Tibial nerve (tissue), 4 donors: ENCODE measurements around the gene DIPK2A. TPM values are rescaled to one million over a fixed set of nuclear protein-coding genes. Genes with fewer than 3 reads are reported as not detected.

ENCODE experiments used
- DNase-seq, 2 donors: peaks; one replicate each; pipeline ENCODE4 v3.0.0-alpha.2; 2019; ENCODE audit warnings: low spot score in 2 of 2
- H3K27ac ChIP-seq, 4 donors: fragments of 200-600 bp; sonication (generic) in 3 of 4; one replicate each; pipeline ENCODE4 v1.5.1; 2017 to 2019; ENCODE audit warnings: mild to moderate bottlenecking in 1 of 4
- H3K27me3 ChIP-seq, 2 donors: fragments of 200-600 bp; sonication (generic) in 1 of 2; one replicate each; pipeline versions ENCODE4 v1.5.1 to v1.6.0; 2017 to 2019
- H3K36me3 ChIP-seq, 3 donors: fragments of 200-600 bp; sonication (generic); one replicate each; pipeline ENCODE4 v1.5.1; 2018 to 2019
- H3K4me1 ChIP-seq, 4 donors: fragments of 200-600 bp; sonication (generic) in 3 of 4; one replicate each; pipeline ENCODE4 v1.5.1; 2017 to 2019
- H3K4me3 ChIP-seq, 4 donors: fragments of 200-600 bp; sonication (generic) in 3 of 4; one replicate each; pipeline ENCODE4 v1.5.1; 2017 to 2019; ENCODE audit warnings: mild to moderate bottlenecking in 1 of 4, moderate library complexity in 1 of 4
- H3K9me3 ChIP-seq, 4 donors: fragments of 200-600 bp; sonication (generic) in 3 of 4; one replicate each; pipeline ENCODE4 v1.5.1; 2017 to 2019
- CTCF ChIP-seq, 5 experiments: fragments of 200-600 bp in 3 of 5; fragments of 450-650 bp in 2 of 5; sonication (generic) in 3 of 5; IDR thresholded peaks; one replicate each; pipeline ENCODE4 v1.5.1; 2016 to 2019; ENCODE audit warnings: antibody characterized with exemption in 5 of 5, mild to moderate bottlenecking in 3 of 5, moderate library complexity in 2 of 5
- EP300 ChIP-seq, 2 donors: sonication (generic); formaldehyde crosslinking; IDR thresholded peaks; one replicate each; pipeline ENCODE4 v1.6.1; 2017; ENCODE audit warnings: antibody characterized with exemption in 2 of 2, mild to moderate bottlenecking in 1 of 2
- POLR2A ChIP-seq, 2 donors: fragments of 450-650 bp; IDR thresholded peaks; one replicate each; pipeline ENCODE4 v1.6.1; 2017; ENCODE audit warnings: antibody characterized with exemption in 2 of 2, mild to moderate bottlenecking in 2 of 2, moderate library complexity in 2 of 2
- WGBS, 2 donors: methylation state at CpG; one replicate each; pipeline ENCODE4 v1.1.5; 2018; 5-methylcytosine and 5-hydroxymethylcytosine counted together
- total RNA-seq, 4 donors: library from RNA; depleted of rRNA; stranded (reverse); fragments of >200 nt; gene quantifications; one replicate each; pipeline ENCODE4 v1.1.0, GENCODE V29; 2016

Gene DIPK2A
- total RNA-seq, 4 donors from 2014 or later = 24.7 to 42.2 (median 34.2) TPM

- WGBS, 2 donors = 68 to 74% methylated on average over 1 of the region's 1 CpG
- Histone ChIP-seq H3K36me3 (no peaks in the 10 kb centered on the region), H3K4me3 (no peak overlapping the region), H3K9me3 (peaks cover 0 to 2% (median 0%) of the 10 kb centered on the region in 4 donors), H3K4me1 (peaks cover 0 to 56% (median 14%) of the 10 kb centered on the region in 4 donors), H3K27me3 (no peaks in the 10 kb centered on the region), H3K27ac (peak overlapping the region in 1 of 4 donors; percentile 51)
- no peak for DNase-seq
- TF ChIP-seq CTCF (IDR thresholded peaks at IDR 0.05) = no peak
- no peak for TF ChIP-seq EP300 (IDR thresholded peaks at IDR 0.05)
- TF ChIP-seq POLR2A (IDR thresholded peaks at IDR 0.05) = no peak
These were observed 6.6 kb downstream of the DIPK2A start for GRCh38 chr3:143978263-143978631.

- peaks cover 0 to 3% (median 0%) of the 10 kb centered on the region in 4 donors for H3K9me3 ChIP-seq
- no peaks in the 10 kb centered on the region for H3K36me3 ChIP-seq
- H3K4me1 ChIP-seq = peaks cover 0 to 55% (median 14%) of the 10 kb centered on the region in 4 donors
- H3K4me3 ChIP-seq = no peak overlapping the region
- no peaks in the 10 kb centered on the region for H3K27me3 ChIP-seq
- DNase-seq = no peak
- 92 to 95% methylated on average over 2 of the region's 2 CpGs for WGBS, 2 donors
- TF ChIP-seq POLR2A (IDR thresholded peaks at IDR 0.05) (no peak), EP300 (IDR thresholded peaks at IDR 0.05) (no peak), CTCF (IDR thresholded peaks at IDR 0.05) (no peak)
- H3K27ac ChIP-seq = peak overlapping the region in 2 of 4 donors; percentile 8 to 26
These were observed 7.4 kb downstream of the DIPK2A start for GRCh38 chr3:143979041-143979440.

- peaks cover 0 to 52% (median 11%) of the 10 kb centered on the region in 4 donors for H3K4me1 ChIP-seq
- H3K27ac ChIP-seq = peak overlapping the region in 1 of 4 donors; percentile 8
- DNase-seq = no peak
- no peak overlapping the region for H3K4me3 ChIP-seq
- H3K27me3 ChIP-seq = no peaks in the 10 kb centered on the region
- WGBS, 2 donors = 54 to 60% methylated on average over 2 of the region's 2 CpGs
- peaks cover 0 to 3% (median 0%) of the 10 kb centered on the region in 4 donors for H3K9me3 ChIP-seq
- no peaks in the 10 kb centered on the region for H3K36me3 ChIP-seq
- TF ChIP-seq POLR2A (IDR thresholded peaks at IDR 0.05) = no peak
- no peak for TF ChIP-seq EP300 (IDR thresholded peaks at IDR 0.05)
These were observed 8.2 kb downstream of the DIPK2A start for GRCh38 chr3:143979813-143980212.

- TF ChIP-seq CTCF (IDR thresholded peaks at IDR 0.05) (no peak), EP300 (IDR thresholded peaks at IDR 0.05) (no peak), POLR2A (IDR thresholded peaks at IDR 0.05) (no peak)
- Histone ChIP-seq H3K27me3 (no peaks in the 10 kb centered on the region), H3K4me1 (peaks cover 0 to 12% (median 0%) of the 10 kb centered on the region in 4 donors), H3K4me3 (no peak overlapping the region), H3K9me3 (peaks cover 0 to 1% (median 0%) of the 10 kb centered on the region in 4 donors), H3K36me3 (peaks cover 0 to 8% (median 0%) of the 10 kb centered on the region in 3 donors), H3K27ac (no peak overlapping the region)
- DNase-seq = no peak
- 61 to 62% methylated on average over 3 of the region's 3 CpGs for WGBS, 2 donors
These were observed 16.7 kb downstream of the DIPK2A start for GRCh38 chr3:143988306-143988705.

- no peaks in the 10 kb centered on the region for H3K9me3 ChIP-seq
- H3K4me3 ChIP-seq = no peak overlapping the region
- H3K36me3 ChIP-seq = peaks cover 0 to 8% (median 0%) of the 10 kb centered on the region in 3 donors
- peaks cover 0 to 6% (median 0%) of the 10 kb centered on the region in 4 donors for H3K4me1 ChIP-seq
- H3K27ac ChIP-seq = no peak overlapping the region
- H3K27me3 ChIP-seq = no peaks in the 10 kb centered on the region
- DNase-seq = no peak
- WGBS, 2 donors = 97% methylated on average over 7 of the region's 7 CpGs
- TF ChIP-seq POLR2A (IDR thresholded peaks at IDR 0.05) (no peak), EP300 (IDR thresholded peaks at IDR 0.05) (no peak), CTCF (IDR thresholded peaks at IDR 0.05) (no peak)
These were observed 17.8 kb downstream of the DIPK2A start for GRCh38 chr3:143989461-143989860.
